ENCODE measurements around the gene LAGE3.
A peak's percentile ranks its signal among the peaks of the same experiment; 100 is the strongest.

Gene LAGE3

DNA sequence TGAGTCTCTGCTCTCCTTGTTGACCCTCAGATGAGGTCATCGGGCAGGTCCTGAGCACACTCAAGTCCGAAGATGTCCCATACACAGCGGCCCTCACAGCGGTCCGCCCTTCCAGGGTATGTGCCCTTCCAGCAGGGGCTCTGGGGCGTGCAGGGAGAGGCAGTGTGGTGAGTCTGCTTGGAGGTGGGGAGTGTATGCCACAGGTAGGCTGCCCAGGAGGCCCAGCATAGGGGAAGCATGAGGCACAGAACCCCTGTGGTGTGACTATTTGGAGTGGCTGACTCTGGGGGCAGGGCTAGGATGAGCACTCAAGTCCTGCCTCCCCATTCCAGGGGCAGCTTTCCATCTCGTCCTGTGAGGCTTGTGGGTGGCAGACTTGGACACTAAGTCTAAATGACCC, 45.5 kb downstream of the LAGE3 start:
- H3K4me3 ChIP-seq (ENCODE audit: low read length): no peak overlapping the region
- no peak for TF ChIP-seq ZNF274 (IDR thresholded peaks at IDR 0.05; ENCODE audit: low read depth, low read length)

GRCh38 chrX:154432210-154432609, 46.9 kb downstream of the LAGE3 start:
- H3K4me3 ChIP-seq (ENCODE audit: low read length): no peak overlapping the region
- no peak for TF ChIP-seq ZNF274 (IDR thresholded peaks at IDR 0.05; ENCODE audit: low read depth, low read length)

DNA sequence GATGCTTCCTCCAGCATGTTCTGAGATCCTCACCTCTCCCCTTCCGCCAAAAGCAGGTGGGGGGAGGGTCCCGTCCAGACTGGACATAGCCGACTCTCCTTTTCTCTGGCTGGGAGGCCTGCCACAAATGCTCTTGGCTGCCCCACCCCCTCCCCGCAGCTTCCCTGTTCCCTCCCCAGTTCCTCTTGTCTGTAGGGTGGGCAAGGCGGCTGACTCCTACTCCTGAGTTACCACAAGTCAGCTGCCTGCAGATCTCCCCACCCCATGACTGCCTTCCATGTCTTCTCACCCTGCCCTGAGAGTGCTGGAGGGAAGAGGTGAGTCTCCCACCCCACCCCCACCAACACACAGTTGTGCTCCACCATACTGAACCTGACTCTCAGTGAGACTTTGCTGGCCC, 47.7 kb downstream of the LAGE3 start:
- H3K4me3 ChIP-seq (ENCODE audit: low read length): no peak overlapping the region
- TF ChIP-seq ZNF274 (IDR thresholded peaks at IDR 0.05; ENCODE audit: low read depth, low read length): no peak

- TF ChIP-seq ZNF274 (IDR thresholded peaks at IDR 0.05; ENCODE audit: low read depth, low read length): no peak
- H3K4me3 ChIP-seq (ENCODE audit: low read length): no peak overlapping the region
Observed at GRCh38 chrX:154430916-154431315, 48.2 kb downstream of the LAGE3 start.

DNA sequence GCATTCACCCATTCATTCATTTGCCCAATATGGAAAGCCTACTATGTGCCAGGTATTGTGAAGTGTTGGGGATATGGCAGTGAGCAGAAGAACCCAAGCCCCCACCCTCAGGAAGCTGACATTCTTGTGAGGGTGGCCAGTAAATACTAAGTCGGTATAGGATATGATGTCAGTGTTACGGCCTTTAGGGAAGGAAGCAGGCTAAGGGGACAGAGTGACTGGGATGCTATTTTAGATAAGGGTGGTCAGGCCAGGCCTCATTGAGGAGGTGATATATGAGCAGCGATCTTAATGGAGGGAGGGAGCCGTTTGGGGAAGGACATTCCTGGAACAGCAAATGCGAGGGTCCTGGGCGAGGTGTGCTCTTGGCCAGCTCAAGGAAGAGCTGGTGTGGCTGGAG, 48.6 kb downstream of the LAGE3 start:
- no peak overlapping the region for H3K4me3 ChIP-seq (ENCODE audit: low read length)
- TF ChIP-seq ZNF274 (IDR thresholded peaks at IDR 0.05; ENCODE audit: low read depth, low read length): no peak

DNA sequence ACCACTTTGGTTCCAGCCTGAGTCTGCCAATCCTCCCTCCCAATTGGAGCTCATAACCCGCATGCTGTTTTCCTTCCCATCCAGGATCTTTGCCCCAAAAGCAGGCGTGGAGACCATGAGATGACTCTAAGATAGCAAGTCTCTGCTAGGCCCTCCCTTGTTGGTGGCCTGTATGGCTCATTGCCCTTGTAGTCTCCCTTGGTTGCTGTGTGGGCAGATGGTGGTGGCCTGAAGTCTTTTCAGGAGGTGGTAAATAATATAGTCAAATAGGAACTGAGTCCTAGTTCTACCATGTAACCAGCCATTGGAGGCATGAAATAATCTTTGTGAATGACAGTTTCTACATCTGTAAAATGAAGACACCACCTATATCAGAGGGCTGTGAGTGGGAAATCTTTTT, 49.4 kb downstream of the LAGE3 start:
- no peak for TF ChIP-seq ZNF274 (IDR thresholded peaks at IDR 0.05; ENCODE audit: low read depth, low read length)
- peak overlapping the region; percentile 4; the same call in 1 of the 2 replicates for H3K4me3 ChIP-seq (ENCODE audit: low read length)

DNA sequence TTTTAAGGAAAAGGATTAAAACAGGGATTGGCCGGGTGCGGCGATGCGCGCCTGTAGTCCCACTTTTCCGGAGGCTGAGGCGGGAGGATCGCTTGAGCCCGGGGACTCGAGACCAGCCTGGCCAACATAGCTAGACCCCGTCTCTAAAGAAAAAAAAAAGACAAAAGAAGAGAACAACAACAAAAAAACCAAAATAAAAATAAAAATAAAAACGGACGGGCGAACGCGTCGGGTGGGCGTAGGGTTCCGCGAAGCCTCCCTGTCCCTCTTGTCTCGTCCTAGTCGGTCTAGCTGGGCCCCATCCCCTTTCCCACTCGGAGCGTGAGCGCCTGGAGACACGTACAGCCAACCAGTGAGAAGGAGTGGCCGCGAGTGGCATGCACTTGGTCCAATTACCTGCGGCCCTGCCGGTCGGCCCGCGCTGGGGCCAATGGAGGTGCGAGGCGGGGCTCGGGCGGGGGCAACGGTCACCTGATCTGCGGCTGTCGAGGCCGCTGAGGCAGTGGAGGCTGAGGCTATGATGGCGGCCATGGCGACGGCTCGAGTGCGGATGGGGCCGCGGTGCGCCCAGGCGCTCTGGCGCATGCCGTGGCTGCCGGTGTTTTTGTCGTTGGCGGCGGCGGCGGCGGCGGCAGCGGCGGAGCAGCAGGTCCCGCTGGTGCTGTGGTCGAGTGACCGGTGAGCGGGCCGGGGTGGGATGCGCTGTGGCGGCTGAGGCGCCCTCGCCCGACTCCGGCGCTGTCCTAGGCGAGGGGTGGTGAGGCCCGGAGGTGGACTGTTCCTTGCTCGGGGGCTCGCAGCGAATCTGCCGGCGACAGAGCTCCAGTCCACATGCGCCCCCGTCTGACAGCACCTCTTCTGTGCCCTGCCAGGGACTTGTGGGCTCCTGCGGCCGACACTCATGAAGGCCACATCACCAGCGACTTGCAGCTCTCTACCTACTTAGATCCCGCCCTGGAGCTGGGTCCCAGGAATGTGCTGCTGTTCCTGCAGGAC, 50.6 kb downstream of the LAGE3 start, which contains the start of gene ATP6AP1:
Gene ATP6AP1 (plus strand): TSS at position 502 of the 996 bp plus-strand sequence. CDS start 16 bp downstream, at position 518.
- no peak for TF ChIP-seq ZNF274 (IDR thresholded peaks at IDR 0.05; ENCODE audit: low read depth, low read length)
- H3K4me3 ChIP-seq (ENCODE audit: low read length): peak within 1 kb of the TSS; percentile 65; the same call in 1 of the 2 replicates
